Osteoblast (primary cell): ENCODE measurements around the gene PSMC3. TPM values are rescaled to one million over a fixed set of nuclear protein-coding genes. Genes with fewer than 3 reads are reported as not detected.

ENCODE experiments used
- DNase-seq: peaks from one replicate; pipeline ENCODE4 v3.0.0; 2011; ENCODE audit warnings: low spot score, mixed read lengths; ENCODE audit not compliant: insufficient read length; ENCODE audit errors: missing footprints
- H2AFZ ChIP-seq: 2 replicates; pipeline ENCODE4 v1.6.0; 2011; ENCODE audit warnings: mild to moderate bottlenecking, low read length
- H3K27ac ChIP-seq: 2 replicates; pipeline ENCODE4 v1.5.1; 2011; ENCODE audit warnings: mild to moderate bottlenecking, low read depth, low read length, moderate library complexity
- H3K27me3 ChIP-seq: 2 replicates; pipeline ENCODE4 v1.6.0; 2012; ENCODE audit warnings: mild to moderate bottlenecking, control low read depth, inconsistent platforms, low read length, moderate library complexity; ENCODE audit not compliant: insufficient read depth
- H3K36me3 ChIP-seq: 2 replicates; pipeline ENCODE4 v1.5.1; 2011; ENCODE audit warnings: mild to moderate bottlenecking, low read length, control low read depth, moderate library complexity; ENCODE audit not compliant: insufficient read depth
- H3K4me1 ChIP-seq: 2 replicates; pipeline ENCODE4 v1.5.1; 2011; ENCODE audit warnings: mild to moderate bottlenecking, low read length, control low read depth, moderate library complexity; ENCODE audit not compliant: insufficient read depth
- H3K4me2 ChIP-seq: 2 replicates; pipeline ENCODE4 v1.6.0; 2011; ENCODE audit warnings: mild to moderate bottlenecking, low read length; ENCODE audit not compliant: insufficient read depth
- H3K4me3 ChIP-seq: fragments of 200-600 bp; sonication (generic); 3 replicates; pipeline ENCODE4 v1.5.1; 2012; ENCODE audit warnings: mild to moderate bottlenecking, low read length, inconsistent platforms; ENCODE audit not compliant: insufficient read depth
- H3K79me2 ChIP-seq: 2 replicates; pipeline ENCODE4 v1.6.0; 2012; ENCODE audit warnings: mild to moderate bottlenecking, low read length, control low read depth, inconsistent platforms; ENCODE audit not compliant: insufficient read depth
- H3K9me3 ChIP-seq: 2 replicates; pipeline ENCODE4 v1.5.1; 2011; ENCODE audit warnings: low read depth, low read length, control low read depth
- H4K20me1 ChIP-seq: 2 replicates; pipeline ENCODE4 v1.6.0; 2012; ENCODE audit warnings: mild to moderate bottlenecking, low read length, control low read depth; ENCODE audit not compliant: insufficient read depth
- CTCF ChIP-seq: IDR thresholded peaks from 2 replicates; pipeline ENCODE4 v1.5.1; 2011; ENCODE audit warnings: mild to moderate bottlenecking, low read depth, low read length, moderate library complexity; ENCODE audit errors: extremely low read depth
- total RNA-seq: library from RNA; depleted of rRNA; stranded (reverse); fragments of >200 nt; gene quantifications from 2 replicates; pipeline ENCODE4 v1.2.3, GENCODE V29; 2012

The PSMC3 gene
- total RNA-seq, 1 donor, result 124 TPM

- DNase-seq, result no peak
- Histone ChIP-seq H3K4me1 (peaks cover 31% of the 10 kb centered on the region), H4K20me1 (peaks cover 12% of the 10 kb centered on the region), H3K4me3 (no peak overlapping the region), H3K27me3 (no peaks in the 10 kb centered on the region), H3K27ac (no peak overlapping the region), H3K9me3 (no peaks in the 10 kb centered on the region), H2AFZ (no peak overlapping the region), H3K36me3 (peaks cover 71% of the 10 kb centered on the region), H3K79me2 (peaks cover 3% of the 10 kb centered on the region), H3K4me2 (no peak overlapping the region)
- no peak for TF ChIP-seq CTCF
Observed at GRCh38 chr11:47417712-47418111, 8.5 kb downstream of the PSMC3 start.

- peaks cover 16% of the 10 kb centered on the region for H3K79me2 ChIP-seq
- H3K27me3 ChIP-seq, result no peaks in the 10 kb centered on the region
- H2AFZ ChIP-seq, result no peak overlapping the region
- H3K4me3 ChIP-seq, result no peak overlapping the region
- peak overlapping the region; percentile 72 for H3K27ac ChIP-seq
- H3K9me3 ChIP-seq, result no peaks in the 10 kb centered on the region
- H3K4me1 ChIP-seq, result peaks cover 33% of the 10 kb centered on the region
- peaks cover 19% of the 10 kb centered on the region for H4K20me1 ChIP-seq
- peak; percentile 98 for DNase-seq
- no peak overlapping the region for H3K4me2 ChIP-seq
- no peak for TF ChIP-seq CTCF
- H3K36me3 ChIP-seq, result peaks cover 69% of the 10 kb centered on the region
Observed at GRCh38 chr11:47415949-47416472, 10.2 kb downstream of the PSMC3 start.

GRCh38 chr11:47415091-47415854 lies 11.0 kb downstream of the PSMC3 start:
- H3K9me3 ChIP-seq, result no peaks in the 10 kb centered on the region
- H4K20me1 ChIP-seq, result peaks cover 24% of the 10 kb centered on the region
- peaks cover 40% of the 10 kb centered on the region for H3K4me1 ChIP-seq
- peak overlapping the region; percentile 72 for H3K27ac ChIP-seq
- H3K36me3 ChIP-seq, result peaks cover 69% of the 10 kb centered on the region
- no peaks in the 10 kb centered on the region for H3K27me3 ChIP-seq
- no peak overlapping the region for H3K4me2 ChIP-seq
- TF ChIP-seq CTCF, result no peak
- no peak overlapping the region for H3K4me3 ChIP-seq
- no peak overlapping the region for H2AFZ ChIP-seq
- peak; percentile 63 for DNase-seq
- H3K79me2 ChIP-seq, result peaks cover 24% of the 10 kb centered on the region

GRCh38 chr11:47414685-47415070 lies 11.6 kb downstream of the PSMC3 start:
- DNase-seq, result peak; percentile 47
- H3K4me1 ChIP-seq, result peaks cover 46% of the 10 kb centered on the region
- H3K9me3 ChIP-seq, result no peaks in the 10 kb centered on the region
- peaks cover 64% of the 10 kb centered on the region for H3K36me3 ChIP-seq
- H2AFZ ChIP-seq, result no peak overlapping the region
- H3K27ac ChIP-seq, result no peak overlapping the region
- H3K4me3 ChIP-seq, result no peak overlapping the region
- peaks cover 30% of the 10 kb centered on the region for H4K20me1 ChIP-seq
- H3K27me3 ChIP-seq, result no peaks in the 10 kb centered on the region
- H3K79me2 ChIP-seq, result peaks cover 30% of the 10 kb centered on the region
- TF ChIP-seq CTCF, result no peak
- no peak overlapping the region for H3K4me2 ChIP-seq
